Frontal cortex (tissue), 4 donors: ENCODE results near the gene SPRY4. TPM values are rescaled to one million over a fixed set of nuclear protein-coding genes. Genes with fewer than 3 reads are reported as not detected.
A peak's percentile ranks its signal among the peaks of the same experiment; 100 is the strongest.
"Not testable (repeated sequence)": the region's sequence is repeated elsewhere in the genome, so short reads cannot be mapped to it uniquely, and the experiment has no call there.

ENCODE experiments used
- DNase-seq, 2 donors: peaks; one replicate each; pipeline ENCODE4 v3.0.0; 2012; ENCODE audit warnings: low spot score in 2 of 2
- FAIRE-seq: peaks from 2 replicates; lab custom pipeline; 2012; peaks lifted over from hg19 to GRCh38; lab: Jason Lieb, UNC
- total RNA-seq: library from RNA; depleted of rRNA; stranded (reverse); fragments of >200 nt; gene quantifications from one replicate; pipeline ENCODE4 v1.2.3, GENCODE V29; 2014
- donor health status: control.
- donor health status: control.
- donor health status: control.

The SPRY4 gene
- total RNA-seq, 1 donor from 2014 or later, result 4.5 TPM

DNA sequence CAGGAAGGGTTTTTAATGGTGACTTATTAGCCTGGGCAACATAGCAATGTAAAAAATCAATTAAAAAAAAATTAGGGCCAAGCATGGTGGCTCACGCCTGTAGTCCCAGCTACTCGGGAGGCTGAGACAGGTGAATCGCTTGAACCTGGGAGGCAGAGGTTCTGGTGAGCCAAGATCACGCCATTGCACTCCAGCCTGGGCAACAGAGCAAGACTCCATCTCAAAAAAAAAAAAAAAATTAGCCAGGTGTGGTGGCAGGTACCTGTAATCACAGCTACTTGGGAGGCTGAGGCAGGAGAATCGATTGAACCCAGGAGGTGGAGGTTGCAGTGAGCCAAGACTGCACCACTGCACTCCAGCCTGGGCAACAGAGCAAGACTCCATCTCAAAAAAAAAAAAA is 27.0 kb downstream of the SPRY4 start:
- DNase-seq, FAIRE-seq: not testable (repeated sequence)

DNA sequence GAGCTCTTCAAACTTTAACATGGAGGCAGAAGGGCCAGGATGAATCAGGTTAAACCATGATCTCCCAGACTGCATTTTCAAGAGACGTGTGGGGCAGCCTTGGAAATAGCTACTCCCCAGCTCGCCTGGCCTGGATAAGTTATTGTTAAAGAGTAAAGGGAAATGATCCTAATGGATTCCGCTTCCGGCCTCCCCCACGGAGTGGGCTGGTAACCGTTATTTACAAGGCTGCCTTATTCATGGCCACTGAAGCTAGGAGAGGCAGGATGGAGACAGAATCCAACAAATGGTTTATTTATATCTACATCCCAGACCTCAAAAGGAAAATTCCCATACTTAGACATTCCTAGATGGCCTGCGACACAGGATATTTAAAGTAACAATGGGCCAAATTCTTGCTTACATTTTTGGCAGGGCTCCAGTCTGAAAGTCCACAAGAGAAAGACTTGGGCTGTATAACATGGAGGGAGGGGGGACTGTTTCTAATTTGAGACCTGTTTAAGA is 27.9 kb downstream of the SPRY4 start:
- DNase-seq (no peak), FAIRE-seq (no peak)

DNA sequence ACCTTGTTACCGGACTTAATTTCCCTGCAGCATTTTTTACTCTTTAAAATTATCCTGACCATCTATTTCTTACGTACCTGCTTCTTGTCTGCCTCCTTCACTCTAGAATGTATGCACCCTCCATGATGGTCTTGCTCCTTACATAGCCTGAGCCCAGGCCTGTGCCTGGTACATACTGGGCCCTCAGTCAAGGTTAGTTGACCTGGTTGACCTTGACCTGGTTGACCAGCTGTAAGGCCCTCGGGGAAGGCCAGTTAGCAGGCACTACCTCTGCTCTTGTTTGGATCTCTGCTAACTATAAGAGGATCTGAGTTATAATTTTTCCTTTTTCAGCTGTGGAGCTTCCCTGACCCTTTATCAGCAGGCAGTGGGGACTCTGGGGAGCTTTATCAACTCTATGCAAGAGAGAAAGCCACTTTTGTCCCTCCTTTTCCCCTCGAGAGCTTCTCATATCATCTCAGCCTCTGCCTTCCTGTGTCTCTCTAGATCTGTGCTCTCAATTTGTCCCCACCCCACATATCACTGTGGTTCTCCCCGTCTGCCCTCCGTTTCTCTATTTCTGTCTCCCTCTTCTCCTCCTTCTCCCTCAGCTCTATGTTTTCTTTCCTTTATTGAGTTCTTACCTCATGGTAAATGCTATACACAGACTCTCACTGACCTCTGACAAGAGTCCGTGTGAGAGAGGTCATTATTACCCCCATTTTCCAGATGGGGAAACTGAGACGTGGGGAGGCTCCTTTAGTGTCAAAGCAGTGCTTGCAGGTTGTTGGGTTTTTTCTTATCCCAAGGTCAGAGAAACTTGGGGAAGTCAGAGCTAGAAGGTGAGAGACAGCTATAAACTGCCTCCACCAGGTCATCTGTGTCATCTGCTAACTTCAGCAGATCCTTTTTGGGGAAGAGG is 28.6 kb downstream of the SPRY4 start:
- no peak for FAIRE-seq
- DNase-seq, result no peak

DNA sequence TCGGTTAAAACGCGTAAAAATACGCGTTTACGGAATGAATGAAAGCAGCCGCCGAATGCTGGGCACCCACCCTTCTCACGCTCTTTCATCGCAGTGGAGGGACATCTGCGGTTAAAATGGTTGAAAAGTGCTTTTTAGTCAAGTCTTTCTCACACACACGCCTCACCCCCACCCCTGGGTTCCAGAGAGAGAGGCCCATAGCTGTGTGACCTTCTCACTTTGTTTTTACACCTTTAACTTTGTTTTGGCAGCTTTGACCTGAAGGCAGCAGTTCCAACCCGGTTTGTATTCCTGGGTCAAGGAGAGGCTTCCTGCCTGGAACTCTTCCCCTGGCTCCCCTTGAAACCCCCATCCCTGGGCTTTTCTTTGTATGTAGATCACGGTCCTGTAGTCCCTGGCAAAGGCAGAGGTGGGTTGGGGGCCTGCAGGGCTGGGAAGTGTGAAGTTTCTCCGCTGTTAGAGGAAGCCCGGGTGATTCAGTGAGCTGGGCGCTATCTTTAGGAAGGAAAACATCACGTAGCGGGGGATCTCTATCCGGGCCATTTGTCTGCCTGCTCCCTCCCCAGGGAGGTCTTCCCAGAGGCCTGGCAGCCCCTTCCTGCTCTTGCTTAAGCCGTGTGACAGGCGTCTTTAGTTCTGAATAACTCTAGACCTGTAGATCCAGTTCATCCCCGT is 29.6 kb downstream of the SPRY4 start:
- DNase-seq, result no peak
- FAIRE-seq, result no peak

DNA sequence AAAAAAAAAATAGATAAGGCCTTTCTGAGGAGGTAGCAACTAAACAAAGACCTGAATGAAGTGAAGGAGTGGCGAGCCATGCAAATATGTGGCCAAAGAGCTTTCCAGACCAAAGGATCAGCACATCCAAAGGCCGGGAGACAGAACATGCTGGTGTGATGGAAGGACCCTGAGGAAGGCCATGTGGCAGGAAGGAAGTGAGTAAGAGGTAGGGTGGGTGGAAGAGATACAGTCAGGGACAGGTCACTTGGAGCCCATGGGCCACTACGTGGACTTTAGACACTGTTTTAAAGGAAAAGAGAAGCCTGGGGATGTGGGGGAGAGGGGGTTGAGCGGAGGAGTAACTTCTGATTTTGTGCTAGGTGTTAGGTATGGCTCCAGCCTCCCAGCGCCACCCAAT is 31.3 kb downstream of the SPRY4 start:
- DNase-seq, result no peak
- no peak for FAIRE-seq

DNA sequence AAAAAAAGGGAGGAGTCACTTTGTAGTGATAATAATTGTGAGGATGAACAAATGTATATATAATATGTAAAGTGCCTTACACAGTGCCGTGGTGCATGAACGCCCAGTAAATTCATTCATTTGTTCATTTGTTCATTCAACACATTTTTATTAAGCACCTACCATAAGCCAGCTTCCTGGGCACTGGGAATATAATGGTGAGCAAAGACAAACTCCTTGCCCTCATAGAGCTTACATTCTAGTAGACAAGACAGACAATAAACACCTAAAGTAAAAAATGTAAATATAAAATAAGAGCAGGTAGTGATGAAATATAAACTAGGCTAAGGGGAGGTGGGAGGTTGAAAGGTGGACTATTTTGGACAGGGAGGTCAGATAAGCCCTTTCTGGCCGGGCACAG is 32.0 kb downstream of the SPRY4 start:
- FAIRE-seq (no peak), DNase-seq (no peak)

DNA sequence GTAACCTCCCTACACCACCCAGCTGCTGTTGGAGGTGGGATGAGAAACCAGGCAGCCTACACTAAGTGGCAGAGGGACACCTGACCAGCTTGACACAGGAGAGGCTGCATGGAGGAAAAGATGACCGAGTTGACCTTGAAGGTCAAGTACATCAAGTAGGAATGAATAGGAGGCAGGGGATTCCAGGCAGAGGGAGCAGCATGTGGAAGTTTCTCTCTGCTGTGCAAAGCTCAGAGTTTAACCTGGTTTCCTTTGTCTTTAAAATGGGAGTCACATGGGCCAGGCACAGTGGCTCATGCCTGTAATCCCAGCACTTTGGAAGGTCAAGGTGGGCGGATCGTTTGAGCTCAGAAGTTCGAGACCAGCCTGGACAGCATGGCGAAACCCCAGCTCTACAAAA is 32.6 kb downstream of the SPRY4 start:
- DNase-seq, result no peak
- no peak for FAIRE-seq

DNA sequence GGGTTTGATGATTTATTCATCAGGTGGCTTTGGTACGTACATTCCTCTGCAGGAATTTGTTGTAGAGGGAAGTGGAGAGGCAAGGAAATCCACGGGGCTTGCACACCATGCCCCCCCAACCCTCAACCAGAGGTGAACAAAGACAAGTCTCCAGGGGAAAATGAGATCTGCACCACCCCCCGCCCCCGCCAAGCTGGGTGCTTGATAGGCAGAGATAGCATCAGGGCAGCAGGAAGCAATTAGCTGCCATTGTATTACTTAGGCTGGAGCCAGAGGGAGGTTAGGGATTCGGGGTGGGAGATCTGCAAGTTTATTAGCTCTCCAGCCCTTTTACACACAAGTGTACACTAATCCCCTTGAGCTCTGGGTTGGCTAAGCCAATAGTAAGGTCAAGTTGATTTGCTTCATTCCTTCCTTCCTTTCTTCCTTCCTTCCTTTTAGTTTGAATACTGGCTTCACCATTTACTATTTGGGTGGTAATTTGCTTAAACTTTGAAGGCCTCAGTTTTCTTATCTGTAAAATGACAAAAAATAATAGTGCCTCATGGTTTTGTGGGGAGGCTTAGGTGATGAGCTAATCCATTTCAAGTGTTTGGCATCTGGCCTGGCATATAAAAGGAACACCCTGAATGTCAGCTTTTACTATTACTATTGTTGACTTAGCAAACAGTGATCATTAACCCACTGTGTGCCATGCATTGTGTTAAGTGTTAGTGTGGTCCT is 34.1 kb downstream of the SPRY4 start:
- FAIRE-seq (no peak), DNase-seq (no peak)

DNA sequence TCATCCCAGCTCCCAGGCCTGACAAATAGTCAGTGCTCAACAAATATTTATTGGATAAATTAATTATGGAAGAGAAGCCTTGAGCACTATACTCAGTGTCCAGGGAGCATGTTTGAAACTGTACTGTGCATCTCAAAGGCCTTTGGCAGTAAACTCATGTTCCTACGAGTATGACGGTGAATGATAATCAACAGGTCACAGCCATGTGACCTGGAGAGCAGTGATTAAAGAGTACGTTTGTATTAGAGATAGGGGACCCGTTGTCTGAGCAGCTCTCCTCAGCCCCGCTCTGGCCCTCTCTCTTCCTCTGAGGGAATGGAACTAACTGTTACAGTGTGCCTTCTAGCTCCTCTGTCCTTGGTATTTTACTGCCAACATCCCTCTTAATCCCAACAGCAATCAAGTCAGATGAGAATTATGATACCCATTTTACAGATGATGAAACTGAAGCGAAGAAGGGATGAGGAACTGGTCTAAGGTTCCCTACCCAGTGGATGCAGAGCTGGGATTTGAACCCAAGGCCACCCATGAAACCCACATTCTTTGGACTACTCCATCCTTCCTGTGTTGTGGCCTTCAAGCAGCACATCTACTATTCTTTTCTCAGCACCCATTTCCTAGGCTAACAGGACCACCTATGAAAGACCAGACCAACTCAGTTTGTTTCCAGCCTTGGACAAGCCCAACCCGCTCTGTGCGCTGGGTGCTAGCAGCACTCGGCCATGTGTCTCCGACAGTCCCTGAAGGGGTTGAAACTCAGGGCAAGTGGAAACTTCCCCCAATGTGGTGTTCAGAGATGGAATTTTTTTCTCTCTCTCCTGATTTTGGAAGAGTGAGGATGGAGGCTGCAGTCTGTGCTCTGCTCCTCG is 34.9 kb downstream of the SPRY4 start:
- DNase-seq, result no peak
- no peak for FAIRE-seq

DNA sequence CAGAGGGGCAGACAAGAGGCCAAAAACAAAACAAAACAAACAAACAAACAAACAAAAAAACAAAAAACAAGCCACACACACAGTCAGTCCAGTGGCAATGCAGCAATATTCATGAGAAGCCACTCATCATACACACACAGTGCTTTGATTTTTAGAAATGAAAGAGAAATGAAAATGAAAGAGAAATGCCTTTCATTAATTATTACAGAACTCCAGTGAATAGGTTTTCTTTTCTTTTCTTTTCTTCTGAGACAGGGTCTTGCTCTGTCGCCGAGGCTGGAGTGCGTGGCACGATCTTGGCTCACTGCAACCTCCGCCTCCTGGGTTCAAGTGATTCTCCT is 36.9 kb downstream of the SPRY4 start:
- FAIRE-seq (no peak), DNase-seq (no peak)

DNA sequence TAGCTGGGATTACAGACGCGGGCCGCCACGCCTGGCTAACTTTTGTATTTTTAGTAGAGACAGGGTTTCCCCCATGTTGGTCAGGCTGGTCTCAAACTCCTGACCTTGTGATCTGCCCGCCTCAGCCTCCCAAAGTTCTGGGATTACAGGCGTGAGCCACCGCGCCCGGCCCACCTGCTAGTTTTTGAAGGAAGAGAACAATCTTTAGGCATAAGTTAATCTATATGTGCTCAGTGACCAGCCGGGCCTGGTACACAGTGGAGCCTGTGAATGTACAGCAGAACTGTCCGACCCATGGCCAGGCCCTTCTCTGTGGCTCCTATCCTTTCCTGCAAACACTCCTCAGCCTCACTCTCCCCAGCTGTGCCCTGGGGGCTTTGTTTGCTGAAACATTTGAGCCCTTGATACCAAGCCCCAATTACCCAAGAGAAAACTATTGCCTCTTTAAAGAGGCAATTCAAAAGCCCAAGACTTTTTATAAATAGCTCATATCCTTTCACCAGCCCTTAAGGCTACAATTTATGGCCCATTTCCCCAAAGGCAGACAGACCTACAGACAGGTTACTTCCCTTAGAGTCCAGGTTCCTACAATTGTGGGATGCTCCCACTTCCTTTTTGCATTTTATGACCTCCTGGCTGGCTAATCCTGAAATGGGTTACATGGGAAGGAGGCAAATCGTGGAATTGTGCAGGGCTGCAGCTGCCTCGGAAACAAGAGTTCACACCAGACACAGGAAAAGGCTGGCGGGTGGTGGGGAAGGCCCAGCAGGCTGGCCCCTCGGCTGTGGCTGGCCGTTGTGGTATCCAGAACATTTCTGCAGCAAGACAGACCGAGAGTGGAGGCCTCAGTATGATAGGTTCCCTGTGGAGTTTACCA is 37.5 kb downstream of the SPRY4 start:
- DNase-seq (no peak), FAIRE-seq (no peak)

DNA sequence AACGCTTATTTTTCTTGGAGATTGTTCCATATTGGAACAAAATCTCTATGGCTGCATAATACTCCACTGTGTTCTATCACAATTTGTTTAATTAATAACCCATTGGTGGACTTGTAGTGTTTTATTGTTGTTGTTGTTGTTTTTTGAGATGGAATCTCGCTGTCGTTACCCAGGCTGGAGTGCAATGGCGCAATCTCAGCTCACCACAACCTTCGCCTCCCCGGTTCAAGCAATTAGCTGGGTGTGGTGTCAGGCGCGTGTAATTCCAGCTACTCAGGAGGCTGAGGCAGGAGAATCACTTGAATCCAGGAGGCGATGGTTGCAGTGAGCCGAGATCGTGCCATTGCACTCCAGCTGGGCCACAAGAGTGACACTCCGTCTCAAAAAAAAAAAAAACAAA is 38.7 kb downstream of the SPRY4 start:
- FAIRE-seq (no peak), DNase-seq (no peak)

DNA sequence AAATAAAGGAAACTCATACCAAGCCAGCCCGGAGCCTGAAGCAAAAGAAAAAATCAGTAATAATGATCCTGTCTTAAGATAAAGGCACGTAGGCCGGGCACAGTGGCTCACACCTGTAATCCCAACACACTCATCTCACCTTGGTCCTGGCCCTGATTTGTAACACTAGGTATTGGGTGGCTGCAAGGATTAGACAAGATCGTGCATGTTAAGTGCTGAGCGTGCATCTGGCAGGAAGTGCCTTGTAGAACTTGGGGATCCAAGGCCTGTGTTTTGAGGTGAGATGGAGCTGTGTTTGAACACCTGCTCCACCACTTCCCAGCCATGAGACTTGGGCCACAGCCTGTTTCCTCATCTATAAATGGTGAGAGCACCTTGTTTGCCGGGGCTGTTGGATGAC is 41.5 kb downstream of the SPRY4 start:
- FAIRE-seq, result no peak
- DNase-seq, result no peak

DNA sequence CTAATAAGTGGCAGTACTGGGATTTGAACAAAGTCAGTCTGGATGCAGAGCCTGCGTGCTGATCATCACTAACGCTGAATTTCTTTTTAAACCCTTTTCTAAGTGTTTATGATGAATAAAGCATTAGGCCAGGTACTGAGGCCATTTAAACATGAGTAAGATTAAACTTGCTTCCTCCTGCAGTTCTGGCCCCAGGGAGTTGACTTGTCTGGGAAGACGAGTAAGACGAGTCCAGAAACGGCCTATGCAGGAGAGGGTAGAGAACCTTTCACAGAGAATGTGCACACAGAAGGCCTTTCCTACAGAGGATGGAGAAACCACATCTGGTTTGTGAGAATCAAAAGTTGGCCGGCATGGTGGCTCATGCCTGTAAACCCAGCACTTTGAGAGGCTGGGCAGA is 42.9 kb downstream of the SPRY4 start:
- no peak for FAIRE-seq
- DNase-seq, result no peak

DNA sequence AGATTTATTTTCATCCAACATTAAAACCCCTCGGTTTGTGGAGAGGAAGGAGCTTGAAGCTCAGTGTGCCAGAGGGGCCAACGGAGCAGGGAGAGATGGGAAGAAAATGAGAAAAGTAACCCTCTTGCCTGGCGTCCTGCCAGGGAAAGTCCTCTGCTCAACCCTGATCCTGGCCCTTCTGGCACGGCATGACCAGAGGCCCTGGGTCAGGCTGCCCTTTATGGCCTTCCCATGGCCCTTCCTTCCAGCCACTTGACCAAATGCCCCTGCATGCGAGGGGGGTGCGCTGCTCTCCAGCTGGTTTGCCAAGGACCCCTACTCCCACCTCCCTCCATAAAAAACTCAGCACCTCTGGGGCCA is 43.8 kb downstream of the SPRY4 start:
- FAIRE-seq (no peak), DNase-seq (no peak)

DNA sequence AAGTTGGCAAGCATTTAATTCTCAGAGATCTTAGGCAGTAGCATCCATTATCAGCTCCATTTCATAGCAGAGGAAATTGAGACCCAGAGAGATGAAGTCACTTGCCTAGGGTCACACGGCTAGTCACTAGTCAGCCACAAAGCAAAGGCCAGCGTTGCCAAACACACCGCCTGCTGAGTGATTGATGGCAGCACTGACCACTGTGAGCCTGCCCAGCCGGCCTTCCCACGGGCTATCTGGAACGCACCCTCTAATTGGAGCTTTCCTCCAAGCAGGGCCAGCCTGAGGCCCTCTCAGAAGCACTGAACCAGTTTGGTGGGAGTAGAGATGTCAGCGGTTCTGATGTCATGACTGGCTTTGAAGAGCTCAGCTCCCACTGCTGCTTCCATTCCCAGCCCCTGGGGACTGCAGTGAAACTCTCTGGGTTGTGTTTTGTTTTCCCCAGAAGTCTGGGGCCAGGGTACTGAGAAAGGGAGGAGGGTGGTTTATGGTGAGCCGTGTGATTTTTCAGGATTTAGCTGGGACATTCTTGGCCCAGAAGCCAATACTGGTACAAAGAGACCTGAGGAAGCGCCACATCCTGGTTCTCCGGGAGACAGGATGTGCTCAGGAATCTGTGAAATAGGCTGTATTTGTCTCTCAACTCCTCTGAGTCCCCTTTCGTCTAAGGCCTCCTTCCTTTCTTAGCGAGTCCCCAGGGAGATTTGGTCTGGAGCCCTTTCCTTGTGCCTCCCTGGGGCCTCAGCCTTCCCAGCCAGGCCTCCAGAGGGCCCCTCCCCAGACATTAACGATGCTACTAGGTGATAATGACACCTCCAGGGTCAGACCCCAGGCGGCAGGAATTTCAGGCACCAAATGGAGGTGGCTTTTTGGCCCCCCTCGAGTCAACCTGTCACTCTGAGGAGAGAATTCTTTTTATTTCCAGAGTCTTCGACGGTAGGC is 44.5 kb downstream of the SPRY4 start:
- peak in 1 of 2 donors; percentile 30 for DNase-seq
- no peak for FAIRE-seq

DNA sequence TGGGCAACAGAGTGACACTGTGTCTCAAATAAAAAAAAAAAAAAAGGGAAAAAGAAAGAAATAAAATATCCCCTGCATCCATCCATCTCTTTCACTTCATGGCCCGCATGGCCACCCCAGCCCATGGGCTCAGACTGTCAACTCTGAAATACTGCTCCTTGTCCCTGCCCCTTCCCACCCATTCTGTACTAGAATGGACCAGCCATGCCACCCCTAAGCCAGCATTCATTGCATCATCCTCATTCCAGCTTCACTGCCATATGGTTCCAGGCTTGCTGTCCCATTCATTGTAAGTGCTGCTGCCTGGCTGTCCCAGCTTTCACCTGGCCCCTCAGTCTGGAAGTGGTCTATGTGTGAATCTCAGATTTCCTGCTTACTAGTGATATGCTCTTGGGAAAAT is 46.2 kb downstream of the SPRY4 start:
- no peak for FAIRE-seq
- no peak for DNase-seq

DNA sequence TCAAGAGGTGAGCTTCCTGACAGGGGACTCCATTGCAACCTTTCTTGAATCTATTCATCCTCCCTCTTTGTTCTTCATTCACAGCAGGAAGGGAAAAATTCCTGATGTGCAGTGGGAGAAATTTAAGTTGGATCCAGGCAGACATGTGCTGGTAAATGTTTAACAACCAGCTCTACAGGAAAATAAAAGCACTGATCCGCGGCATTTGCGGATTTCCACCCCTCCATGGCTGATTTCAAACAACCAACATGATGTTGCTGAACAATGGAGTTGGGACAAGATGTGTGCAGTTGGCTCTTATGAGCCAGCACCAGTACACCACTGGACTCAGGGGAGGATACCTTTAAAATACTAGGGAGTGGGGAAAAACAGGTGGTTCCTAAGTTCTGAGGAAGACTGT is 47.0 kb downstream of the SPRY4 start:
- FAIRE-seq, result no peak
- no peak for DNase-seq
